ENCODE measurements around the gene CAPNS1. TPM values are rescaled to one million over a fixed set of nuclear protein-coding genes. Genes with fewer than 3 reads are reported as not detected.

Gene CAPNS1
- total RNA-seq (100 to 1,000 TPM in 1 of 2 donors, 10 to 100 TPM in 1; 79.5 to 119 TPM), polyA plus RNA-seq (100 to 1,000 TPM in 1 of 2 donors, 10 to 100 TPM in 1; 87.2 to 280 TPM)

GRCh38 chr19:36139473-36140303, at the start of gene CAPNS1:
Gene CAPNS1, plus strand, starts transcription at chr19:36140066. Its CDS starts 946 bp downstream, at chr19:36141012.
- peaks cover 6 to 16% (median 9%) of the 10 kb centered on the region in 4 donors for H3K36me3 ChIP-seq (ENCODE audit: control insufficient read depth in 4 of 4, insufficient read depth in 3 of 4, low read depth in 1 of 4, low read length in 3 of 4)
- peak; percentile 97 for DNase-seq (ENCODE audit: low spot score)
- no peaks in the 10 kb centered on the region for H3K27me3 ChIP-seq (ENCODE audit: control insufficient read depth in 4 of 4, insufficient read depth in 4 of 4, low read length in 3 of 4)
- peak within 1 kb of the TSS; percentile 98 to 100 for H3K9ac ChIP-seq (ENCODE audit: low read depth in 1 of 2, low read length in 2 of 2)
- TF ChIP-seq HNF4G (IDR thresholded peaks at IDR 0.05) = no peak
- peak; percentile 52 for TF ChIP-seq YY1 (IDR thresholded peaks at IDR 0.05)
- TF ChIP-seq, protein P1, sequence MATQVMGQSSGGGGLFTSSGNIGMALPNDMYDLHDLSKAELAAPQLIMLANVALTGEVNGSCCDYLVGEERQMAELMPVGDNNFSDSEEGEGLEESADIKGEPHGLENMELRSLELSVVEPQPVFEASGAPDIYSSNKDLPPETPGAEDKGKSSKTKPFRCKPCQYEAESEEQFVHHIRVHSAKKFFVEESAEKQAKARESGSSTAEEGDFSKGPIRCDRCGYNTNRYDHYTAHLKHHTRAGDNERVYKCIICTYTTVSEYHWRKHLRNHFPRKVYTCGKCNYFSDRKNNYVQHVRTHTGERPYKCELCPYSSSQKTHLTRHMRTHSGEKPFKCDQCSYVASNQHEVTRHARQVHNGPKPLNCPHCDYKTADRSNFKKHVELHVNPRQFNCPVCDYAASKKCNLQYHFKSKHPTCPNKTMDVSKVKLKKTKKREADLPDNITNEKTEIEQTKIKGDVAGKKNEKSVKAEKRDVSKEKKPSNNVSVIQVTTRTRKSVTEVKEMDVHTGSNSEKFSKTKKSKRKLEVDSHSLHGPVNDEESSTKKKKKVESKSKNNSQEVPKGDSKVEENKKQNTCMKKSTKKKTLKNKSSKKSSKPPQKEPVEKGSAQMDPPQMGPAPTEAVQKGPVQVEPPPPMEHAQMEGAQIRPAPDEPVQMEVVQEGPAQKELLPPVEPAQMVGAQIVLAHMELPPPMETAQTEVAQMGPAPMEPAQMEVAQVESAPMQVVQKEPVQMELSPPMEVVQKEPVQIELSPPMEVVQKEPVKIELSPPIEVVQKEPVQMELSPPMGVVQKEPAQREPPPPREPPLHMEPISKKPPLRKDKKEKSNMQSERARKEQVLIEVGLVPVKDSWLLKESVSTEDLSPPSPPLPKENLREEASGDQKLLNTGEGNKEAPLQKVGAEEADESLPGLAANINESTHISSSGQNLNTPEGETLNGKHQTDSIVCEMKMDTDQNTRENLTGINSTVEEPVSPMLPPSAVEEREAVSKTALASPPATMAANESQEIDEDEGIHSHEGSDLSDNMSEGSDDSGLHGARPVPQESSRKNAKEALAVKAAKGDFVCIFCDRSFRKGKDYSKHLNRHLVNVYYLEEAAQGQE (IDR thresholded peaks at IDR 0.05) = peak; percentile 59
- TF ChIP-seq RAD21 (IDR thresholded peaks at IDR 0.05) = peak in 1 of 2 donors; percentile 8
- peak; percentile 49 for TF ChIP-seq TAF1 (conservative IDR thresholded peaks at IDR 0.05)
- TF ChIP-seq RXRA (IDR thresholded peaks at IDR 0.05) = peak in 1 of 2 donors; percentile 29
- TF ChIP-seq SP1 (IDR thresholded peaks at IDR 0.05) = peak; percentile 58
- TF ChIP-seq, protein P2, sequence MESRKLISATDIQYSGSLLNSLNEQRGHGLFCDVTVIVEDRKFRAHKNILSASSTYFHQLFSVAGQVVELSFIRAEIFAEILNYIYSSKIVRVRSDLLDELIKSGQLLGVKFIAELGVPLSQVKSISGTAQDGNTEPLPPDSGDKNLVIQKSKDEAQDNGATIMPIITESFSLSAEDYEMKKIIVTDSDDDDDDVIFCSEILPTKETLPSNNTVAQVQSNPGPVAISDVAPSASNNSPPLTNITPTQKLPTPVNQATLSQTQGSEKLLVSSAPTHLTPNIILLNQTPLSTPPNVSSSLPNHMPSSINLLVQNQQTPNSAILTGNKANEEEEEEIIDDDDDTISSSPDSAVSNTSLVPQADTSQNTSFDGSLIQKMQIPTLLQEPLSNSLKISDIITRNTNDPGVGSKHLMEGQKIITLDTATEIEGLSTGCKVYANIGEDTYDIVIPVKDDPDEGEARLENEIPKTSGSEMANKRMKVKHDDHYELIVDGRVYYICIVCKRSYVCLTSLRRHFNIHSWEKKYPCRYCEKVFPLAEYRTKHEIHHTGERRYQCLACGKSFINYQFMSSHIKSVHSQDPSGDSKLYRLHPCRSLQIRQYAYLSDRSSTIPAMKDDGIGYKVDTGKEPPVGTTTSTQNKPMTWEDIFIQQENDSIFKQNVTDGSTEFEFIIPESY (IDR thresholded peaks at IDR 0.05) = no peak
- TF ChIP-seq GABPA (IDR thresholded peaks at IDR 0.05 in 1 of 2, conservative IDR thresholded peaks at IDR 0.05 in 1 of 2) = peak in 1 of 2 donors; percentile 43
- TF ChIP-seq NR2F2 (IDR thresholded peaks at IDR 0.05) = no peak
- peak; percentile 45 for TF ChIP-seq ATF3 (IDR thresholded peaks at IDR 0.05)
- TF ChIP-seq, protein P3, sequence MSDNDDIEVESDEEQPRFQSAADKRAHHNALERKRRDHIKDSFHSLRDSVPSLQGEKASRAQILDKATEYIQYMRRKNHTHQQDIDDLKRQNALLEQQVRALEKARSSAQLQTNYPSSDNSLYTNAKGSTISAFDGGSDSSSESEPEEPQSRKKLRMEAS (IDR thresholded peaks at IDR 0.05) = no peak
- no peak for TF ChIP-seq FOXA2 (IDR thresholded peaks at IDR 0.05)
- TF ChIP-seq HNF4A (conservative IDR thresholded peaks at IDR 0.05) = peak in 1 of 2 donors; percentile 2
- TF ChIP-seq EGR1 (IDR thresholded peaks at IDR 0.05; ENCODE audit: low read depth in 2 of 2) = no peak
- no peak for TF ChIP-seq FOXA1 (IDR thresholded peaks at IDR 0.05)
- TF ChIP-seq CTCF (IDR thresholded peaks at IDR 0.05; ENCODE audit: low read depth, low read length, missing input control) = peak; percentile 17
- peak; percentile 71 to 93 for TF ChIP-seq JUND (IDR thresholded peaks at IDR 0.05)
- WGBS = under 1% methylated on average over 75 of the region's 75 CpGs
- peaks cover 4 to 14% (median 8%) of the 10 kb centered on the region in 4 donors for H3K4me1 ChIP-seq (ENCODE audit: control insufficient read depth in 4 of 4, insufficient read depth in 4 of 4, low read length in 3 of 4)
- no peaks in the 10 kb centered on the region for H3K9me3 ChIP-seq (ENCODE audit: control insufficient read depth in 4 of 4, low read length in 3 of 4)
- peak within 1 kb of the TSS; percentile 98 to 99 for H3K27ac ChIP-seq (ENCODE audit: low read depth in 1 of 2, low read length in 2 of 2)
- peak within 1 kb of the TSS; percentile 92 to 98 (median 93) for H3K4me3 ChIP-seq (ENCODE audit: low read depth in 1 of 3, low read length in 3 of 3)
